ENCODE data around the gene ELFN1.

GRCh38 chr7:1785839-1786238 is 115.8 kb downstream of the ELFN1 start:
- TF ChIP-seq GATA2 (IDR thresholded peaks at IDR 0.05; ENCODE audit: low read depth, low read length) (no peak), GATA3 (IDR thresholded peaks at IDR 0.05; ENCODE audit: low read depth, low read length) (no peak)

Data from SH-SY5Y (cell line).